H1 (cell line): ENCODE results near the gene CENPP.

Experiments used
- CTCF ChIP-seq, 3 experiments: IDR thresholded peaks; 1 replicate in 2 of 3; 2 replicates in 1 of 3; pipeline versions ENCODE4 v1.5.1 to v1.6.1; 2011; ENCODE audit warnings: low read length in 3 of 3, mild to moderate bottlenecking in 3 of 3, inconsistent platforms in 2 of 3, low read depth in 1 of 3, moderate library complexity in 1 of 3; ENCODE audit not compliant: insufficient read depth in 1 of 3; ENCODE audit errors: control extremely low read depth in 1 of 3
- KDM5A ChIP-seq: fragments of 200-600 bp; IDR thresholded peaks from 2 replicates; pipeline ENCODE4 v1.7.1; 2012; ENCODE audit warnings: mild to moderate bottlenecking, low read length, inconsistent platforms, mixed read lengths
- MAFK ChIP-seq: IDR thresholded peaks from 2 replicates; pipeline ENCODE4 v1.6.1; 2012; ENCODE audit warnings: low read depth, mild to moderate bottlenecking, improper control_type of control experiment, low read length
- POLR2A ChIP-seq, 2 experiments: IDR thresholded peaks; 1 replicate in 1 of 2; 2 replicates in 1 of 2; pipeline ENCODE4 v1.6.1; 2011; ENCODE audit warnings: low read depth in 2 of 2, low read length in 2 of 2, mild to moderate bottlenecking in 2 of 2; ENCODE audit errors: control extremely low read depth in 1 of 2
- POLR2AphosphoS5 ChIP-seq: IDR thresholded peaks from 2 replicates; pipeline ENCODE4 v1.6.1; 2011; ENCODE audit warnings: low read depth, low read length
- SIRT6 ChIP-seq: IDR thresholded peaks from one replicate; pipeline ENCODE4 v1.7.1; 2012; ENCODE audit warnings: low read length, inconsistent platforms
- SP1 ChIP-seq: IDR thresholded peaks from 2 replicates; pipeline ENCODE4 v1.6.1; 2011; ENCODE audit warnings: low read depth, low read length
- SP2 ChIP-seq: IDR thresholded peaks from 2 replicates; pipeline ENCODE4 v1.6.1; 2012; ENCODE audit warnings: mild to moderate bottlenecking, low read length, inconsistent platforms
- YY1 ChIP-seq: IDR thresholded peaks from 2 replicates; pipeline ENCODE4 v1.6.1; 2011; ENCODE audit warnings: low read depth, mild to moderate bottlenecking, low read length

- TF ChIP-seq CTCF (IDR thresholded peaks at IDR 0.05; ENCODE audit: control extremely low read depth in 1 of 3, insufficient read depth in 1 of 3, low read depth in 1 of 3, low read length in 3 of 3) (no peak), SIRT6 (no peak), SP2 (no peak), POLR2A (IDR thresholded peaks at IDR 0.05; ENCODE audit: control extremely low read depth in 1 of 2, low read depth in 2 of 2, low read length in 2 of 2) (no peak), YY1 (no peak), SP1 (no peak), POLR2AphosphoS5 (no peak), MAFK (no peak), KDM5A (no peak)
These were observed 12.7 kb upstream of the CENPP start for GRCh38 chr9:92312887-92313623.
